ENCODE data around the gene HAO2.
"Not testable (repeated sequence)": the region's sequence is repeated elsewhere in the genome, so short reads cannot be mapped to it uniquely, and the experiment has no call there.

HAO2 gene

DNA sequence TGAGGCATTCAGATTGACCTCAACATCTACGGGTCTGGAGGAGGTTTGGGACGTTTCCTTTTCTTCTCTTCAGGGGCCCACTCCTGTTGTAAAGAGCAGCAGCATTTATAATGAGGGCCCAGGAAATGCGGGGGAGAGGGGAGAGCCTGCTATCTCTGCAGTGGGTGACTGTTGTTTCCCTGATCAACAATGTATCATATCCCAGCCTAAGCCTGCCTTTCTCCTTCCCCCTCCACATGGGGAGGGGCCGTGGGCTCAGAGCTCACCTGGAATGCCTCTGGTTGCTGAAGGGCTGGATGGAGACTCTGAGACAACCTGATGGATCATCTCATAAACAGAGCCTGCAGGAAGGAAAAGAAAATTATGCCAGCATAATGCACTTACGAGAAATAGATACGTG, 36.0 kb upstream of the HAO2 start:
- DNase-seq (ENCODE audit: low read depth) = no peak
- no peak overlapping the region for H3K4me3 ChIP-seq (ENCODE audit: low read depth, low read length)
- TF ChIP-seq, protein P1, sequence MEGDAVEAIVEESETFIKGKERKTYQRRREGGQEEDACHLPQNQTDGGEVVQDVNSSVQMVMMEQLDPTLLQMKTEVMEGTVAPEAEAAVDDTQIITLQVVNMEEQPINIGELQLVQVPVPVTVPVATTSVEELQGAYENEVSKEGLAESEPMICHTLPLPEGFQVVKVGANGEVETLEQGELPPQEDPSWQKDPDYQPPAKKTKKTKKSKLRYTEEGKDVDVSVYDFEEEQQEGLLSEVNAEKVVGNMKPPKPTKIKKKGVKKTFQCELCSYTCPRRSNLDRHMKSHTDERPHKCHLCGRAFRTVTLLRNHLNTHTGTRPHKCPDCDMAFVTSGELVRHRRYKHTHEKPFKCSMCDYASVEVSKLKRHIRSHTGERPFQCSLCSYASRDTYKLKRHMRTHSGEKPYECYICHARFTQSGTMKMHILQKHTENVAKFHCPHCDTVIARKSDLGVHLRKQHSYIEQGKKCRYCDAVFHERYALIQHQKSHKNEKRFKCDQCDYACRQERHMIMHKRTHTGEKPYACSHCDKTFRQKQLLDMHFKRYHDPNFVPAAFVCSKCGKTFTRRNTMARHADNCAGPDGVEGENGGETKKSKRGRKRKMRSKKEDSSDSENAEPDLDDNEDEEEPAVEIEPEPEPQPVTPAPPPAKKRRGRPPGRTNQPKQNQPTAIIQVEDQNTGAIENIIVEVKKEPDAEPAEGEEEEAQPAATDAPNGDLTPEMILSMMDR (IDR thresholded peaks at IDR 0.05; ENCODE audit: low read depth, low read length, missing control alignments) = no peak

DNA sequence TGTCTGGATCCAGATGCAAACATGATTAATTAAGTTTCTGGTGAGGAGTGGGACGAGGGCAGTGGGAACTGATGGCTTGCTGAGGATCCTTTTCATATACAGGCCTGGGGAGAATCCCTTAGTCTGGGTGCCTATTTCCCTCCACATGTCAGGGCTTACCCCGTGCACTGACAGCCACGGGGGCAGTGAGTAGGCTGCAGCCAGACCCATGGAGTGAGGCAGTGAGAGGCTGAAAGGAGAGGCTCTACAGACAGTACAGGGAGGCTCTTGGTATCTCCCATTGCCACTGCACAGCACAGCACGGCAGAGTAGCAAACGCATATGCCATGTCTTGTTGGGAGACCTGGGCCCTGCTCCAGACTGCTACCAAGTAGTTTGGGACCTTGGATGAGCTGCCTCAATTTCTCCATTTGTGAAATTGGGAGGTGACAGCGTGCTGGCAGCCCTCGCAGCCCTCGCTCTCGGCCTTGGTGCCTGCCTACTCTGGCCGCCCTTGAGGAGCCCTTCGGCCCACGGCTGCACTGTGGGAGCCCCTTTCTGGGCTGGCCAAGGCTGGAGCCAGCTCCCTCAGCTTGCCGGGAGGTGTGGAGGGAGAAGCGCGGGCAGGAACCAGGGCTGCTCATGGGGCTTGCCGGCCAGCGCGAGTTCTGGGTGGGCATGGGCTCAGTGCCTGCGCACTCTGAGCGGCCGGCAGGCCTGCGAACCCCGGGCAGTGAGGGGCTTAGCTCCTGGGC, 35.3 kb upstream of the HAO2 start:
- TF ChIP-seq, protein P1 (IDR thresholded peaks at IDR 0.05; ENCODE audit: low read depth, low read length, missing control alignments) = no peak
- no peak overlapping the region for H3K4me3 ChIP-seq (ENCODE audit: low read depth, low read length)
- DNase-seq (ENCODE audit: low read depth) = no peak

DNA sequence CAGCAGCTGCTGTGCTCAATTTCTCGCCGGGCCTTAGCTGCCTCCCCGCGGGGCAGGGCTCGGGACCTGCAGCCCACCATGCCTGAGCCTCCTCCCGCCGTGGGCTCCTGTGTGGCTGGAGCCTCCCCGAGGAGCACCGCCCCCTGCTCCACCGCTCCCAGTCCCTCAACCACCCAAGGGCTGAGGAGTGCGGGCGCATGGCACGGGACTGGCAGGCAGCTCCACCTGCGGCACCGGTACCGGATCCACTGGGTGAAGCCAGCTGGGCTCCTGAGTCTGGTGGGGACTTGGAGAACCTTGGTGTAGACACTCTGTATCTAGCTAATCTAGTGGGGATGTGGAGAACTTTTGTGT, 34.7 kb upstream of the HAO2 start:
- H3K4me3 ChIP-seq (ENCODE audit: low read depth, low read length); DNase-seq (ENCODE audit: low read depth): not testable (repeated sequence)

- DNase-seq (ENCODE audit: low read depth) = no peak
- no peak overlapping the region for H3K4me3 ChIP-seq (ENCODE audit: low read depth, low read length)
- TF ChIP-seq, protein P1 (IDR thresholded peaks at IDR 0.05; ENCODE audit: low read depth, low read length, missing control alignments) = no peak
These were observed 31.7 kb upstream of the HAO2 start for GRCh38 chr1:119336848-119337247.

DNA sequence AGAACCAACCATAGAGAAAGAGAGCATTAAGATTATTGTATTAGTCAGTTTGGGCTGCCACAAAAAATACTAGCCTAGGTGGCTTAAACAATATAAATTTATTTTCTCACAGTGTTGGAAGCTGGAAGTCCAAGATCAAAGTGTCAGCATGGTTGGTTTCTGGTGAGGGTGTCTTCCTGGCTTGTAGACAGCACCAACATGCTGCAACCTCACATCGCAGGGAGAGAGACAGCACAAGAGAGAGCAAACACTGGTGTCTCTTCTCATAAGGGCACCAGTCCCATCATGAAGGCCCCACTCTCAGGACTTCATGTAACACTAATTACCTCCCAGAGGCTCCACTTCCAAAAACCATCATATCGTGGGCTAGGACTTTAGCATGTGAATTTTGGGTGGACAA, 30.6 kb upstream of the HAO2 start:
- DNase-seq (ENCODE audit: low read depth) = no peak
- H3K4me3 ChIP-seq (ENCODE audit: low read depth, low read length) = no peak overlapping the region
- TF ChIP-seq, protein P1 (IDR thresholded peaks at IDR 0.05; ENCODE audit: low read depth, low read length, missing control alignments) = no peak

GRCh38 chr1:119338757-119339156, 29.8 kb upstream of the HAO2 start:
- no peak overlapping the region for H3K4me3 ChIP-seq (ENCODE audit: low read depth, low read length)
- no peak for DNase-seq (ENCODE audit: low read depth)
- TF ChIP-seq, protein P1 (IDR thresholded peaks at IDR 0.05; ENCODE audit: low read depth, low read length, missing control alignments) = no peak

DNA sequence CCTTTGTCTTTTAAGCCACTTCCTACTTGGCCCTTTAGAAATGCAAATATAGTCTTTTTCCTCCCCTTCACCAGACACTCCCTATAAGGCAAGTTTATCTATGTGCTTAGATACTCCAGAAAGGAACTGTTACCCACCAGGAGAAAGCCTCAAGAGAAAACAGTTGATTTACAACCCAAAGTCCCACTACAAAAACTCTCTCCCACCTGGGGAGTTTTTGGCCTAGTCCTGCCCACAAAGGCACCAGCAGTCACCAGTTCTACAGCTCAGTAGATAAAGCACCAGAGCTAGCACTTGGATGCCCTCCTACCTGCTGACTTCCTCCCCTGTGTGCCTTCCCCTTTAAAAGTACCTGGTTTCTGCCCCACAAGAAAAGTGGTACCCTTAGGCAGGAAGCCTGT, 27.7 kb upstream of the HAO2 start:
- DNase-seq (ENCODE audit: low read depth) = no peak
- TF ChIP-seq, protein P1 (IDR thresholded peaks at IDR 0.05; ENCODE audit: low read depth, low read length, missing control alignments) = no peak
- no peak overlapping the region for H3K4me3 ChIP-seq (ENCODE audit: low read depth, low read length)
